Activated T-helper 1 cell treated with anti-CD3 and anti-CD28 coated beads, Interleukin-12 subunit alpha, Interleukin-12 subunit beta, Interleukin-2, Interleukin-4 antibody, amounts not matched to agents 30 ng/mL and 10 ng/mL and 1 ng/mL, durations not matched to agents 14 hours and 24 hours and 36 hours (primary cell): ENCODE data around the gene CEP250. TPM values are rescaled to one million over a fixed set of nuclear protein-coding genes. Genes with fewer than 3 reads are reported as not detected.
"Not testable (repeated sequence)": the region's sequence is repeated elsewhere in the genome, so short reads cannot be mapped to it uniquely, and the experiment has no call there.

Source experiments
- DNase-seq: peaks from one replicate; pipeline ENCODE4 v3.0.0; 2021; ENCODE audit warnings: low spot score
- H3K27ac Mint-ChIP-seq: one replicate; pipeline ENCODE4 v1.8.0; 2021; ENCODE audit warnings: mild to moderate bottlenecking, mixed read lengths
- H3K27me3 Mint-ChIP-seq: one replicate; pipeline ENCODE4 v1.8.0; 2022; ENCODE audit warnings: mild to moderate bottlenecking, moderate library complexity, mixed read lengths; ENCODE audit not compliant: insufficient read depth
- H3K36me3 Mint-ChIP-seq: one replicate; pipeline ENCODE4 v1.8.0; 2021; ENCODE audit warnings: low read depth, mixed read lengths
- H3K4me1 Mint-ChIP-seq: one replicate; pipeline ENCODE4 v1.8.0; 2021; ENCODE audit warnings: low read depth, mixed read lengths
- H3K4me3 Mint-ChIP-seq: one replicate; pipeline ENCODE4 v1.8.0; 2021; ENCODE audit warnings: mild to moderate bottlenecking, moderate library complexity, mixed read lengths
- H3K9me3 Mint-ChIP-seq: one replicate; pipeline ENCODE4 v1.8.0; 2021; ENCODE audit warnings: mixed read lengths
- intact Hi-C: fragments of 100-400 bp; cut with micrococcal nuclease; formaldehyde crosslinking; loops from one replicate; pipeline ENCODE4 v1.15.1; 2024
- total RNA-seq: library from RNA; stranded (reverse); gene quantifications from 2 replicates; pipeline ENCODE4 v1.2.3, GENCODE V29; 2022

The CEP250 gene
- total RNA-seq, 1 donor from 2014 or later, result 45.6 TPM

- Mint-ChIP-seq H3K27me3 (no peaks in the 10 kb centered on the region), H3K4me1 (peaks cover 18% of the 10 kb centered on the region), H3K4me3 (no peak overlapping the region), H3K9me3 (no peaks in the 10 kb centered on the region), H3K27ac (peak overlapping the region; percentile 68), H3K36me3 (peaks cover 61% of the 10 kb centered on the region)
- intact Hi-C loops, result no loop called here
- no peak for DNase-seq
Observed at GRCh38 chr20:35506179-35506578, 50.8 kb downstream of the CEP250 start.

GRCh38 chr20:35506872-35507638 is 51.7 kb downstream of the CEP250 start:
- H3K4me3 Mint-ChIP-seq, result no peak overlapping the region
- no peak for DNase-seq
- H3K9me3 Mint-ChIP-seq, result no peaks in the 10 kb centered on the region
- peaks cover 18% of the 10 kb centered on the region for H3K4me1 Mint-ChIP-seq
- peak overlapping the region; percentile 19 for H3K27ac Mint-ChIP-seq
- H3K36me3 Mint-ChIP-seq, result peaks cover 59% of the 10 kb centered on the region
- H3K27me3 Mint-ChIP-seq, result no peaks in the 10 kb centered on the region
- intact Hi-C loops, result no loop called here

DNA sequence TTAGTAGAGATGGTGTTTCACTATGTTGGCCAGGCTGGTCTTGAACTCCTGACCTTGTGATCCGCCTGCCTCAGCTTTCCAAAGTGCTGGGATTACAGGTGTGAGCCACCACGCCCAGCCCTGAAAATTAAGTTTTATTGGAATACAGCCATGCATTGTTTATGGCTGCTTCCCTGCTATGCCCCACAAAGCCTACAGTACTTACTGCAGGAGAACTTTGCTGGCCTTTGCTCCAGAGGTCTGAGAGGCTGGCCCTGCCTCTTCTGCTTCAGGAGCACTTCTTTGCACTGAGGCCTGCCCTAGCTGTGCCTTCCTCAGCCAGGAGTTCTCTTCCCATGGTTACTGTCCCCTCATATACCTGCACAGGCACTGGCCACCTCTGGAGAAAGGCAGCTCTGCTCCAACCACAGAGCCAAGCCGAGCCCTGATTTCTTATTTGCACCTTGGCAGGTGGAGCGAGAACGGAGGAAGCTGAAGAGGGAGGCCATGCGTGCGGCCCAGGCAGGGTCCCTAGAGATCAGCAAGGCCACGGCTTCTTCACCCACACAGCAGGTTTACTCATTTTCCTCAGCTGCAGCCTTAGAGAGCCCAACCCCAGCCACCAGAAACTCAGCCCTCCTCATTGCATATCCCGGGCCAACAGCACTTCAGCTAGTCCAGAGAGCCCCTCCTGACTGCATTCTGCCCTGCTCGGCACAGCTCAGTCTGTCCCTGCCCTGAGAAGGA is 53.3 kb downstream of the CEP250 start:
- H3K9me3 Mint-ChIP-seq, result no peaks in the 10 kb centered on the region
- peaks cover 48% of the 10 kb centered on the region for H3K36me3 Mint-ChIP-seq
- no peak overlapping the region for H3K27ac Mint-ChIP-seq
- no peak overlapping the region for H3K4me3 Mint-ChIP-seq
- no peak for DNase-seq
- peaks cover 18% of the 10 kb centered on the region for H3K4me1 Mint-ChIP-seq
- intact Hi-C loops, result no loop called here
- no peaks in the 10 kb centered on the region for H3K27me3 Mint-ChIP-seq

- Mint-ChIP-seq H3K4me1 (peaks cover 10% of the 10 kb centered on the region), H3K27me3 (no peaks in the 10 kb centered on the region), H3K9me3 (no peaks in the 10 kb centered on the region), H3K36me3 (peaks cover 34% of the 10 kb centered on the region), H3K4me3 (no peak overlapping the region), H3K27ac (no peak overlapping the region)
- no peak for DNase-seq
- intact Hi-C loops, result no loop called here
Observed at GRCh38 chr20:35510951-35511735, 55.7 kb downstream of the CEP250 start.

DNA sequence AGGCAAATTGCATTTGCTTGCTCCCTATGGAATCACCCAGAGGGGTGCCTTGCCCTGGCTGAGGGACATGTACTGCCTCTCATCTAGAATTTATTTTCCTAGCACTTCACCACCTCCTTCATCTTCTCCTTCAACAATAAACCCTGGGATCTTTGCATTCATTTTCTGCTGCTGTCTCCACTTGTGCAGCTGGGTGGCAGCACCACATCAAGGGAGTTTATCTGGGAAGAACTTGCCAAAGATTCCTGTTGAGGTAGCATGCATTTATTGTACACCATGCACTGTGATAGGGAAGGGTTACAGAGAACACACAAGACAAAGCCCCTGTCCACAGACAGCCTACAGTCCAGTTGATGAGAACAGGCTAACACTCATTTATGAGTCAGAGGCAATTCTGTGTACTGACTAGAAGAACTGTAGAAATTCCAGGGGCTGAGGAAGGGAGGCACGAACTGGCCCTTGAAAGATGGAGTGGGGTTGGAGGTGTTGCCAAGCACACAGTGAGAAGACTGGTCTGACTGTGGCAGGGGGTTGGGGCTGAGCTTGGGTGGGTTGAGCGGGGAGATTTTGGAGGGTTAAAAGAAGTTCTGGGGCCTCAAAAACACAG is 56.5 kb downstream of the CEP250 start:
- Mint-ChIP-seq H3K36me3 (peaks cover 34% of the 10 kb centered on the region), H3K27ac (no peak overlapping the region), H3K9me3 (no peaks in the 10 kb centered on the region), H3K4me1 (peaks cover 4% of the 10 kb centered on the region), H3K27me3 (no peaks in the 10 kb centered on the region), H3K4me3 (no peak overlapping the region)
- intact Hi-C loops, result no loop called here
- no peak for DNase-seq

DNA sequence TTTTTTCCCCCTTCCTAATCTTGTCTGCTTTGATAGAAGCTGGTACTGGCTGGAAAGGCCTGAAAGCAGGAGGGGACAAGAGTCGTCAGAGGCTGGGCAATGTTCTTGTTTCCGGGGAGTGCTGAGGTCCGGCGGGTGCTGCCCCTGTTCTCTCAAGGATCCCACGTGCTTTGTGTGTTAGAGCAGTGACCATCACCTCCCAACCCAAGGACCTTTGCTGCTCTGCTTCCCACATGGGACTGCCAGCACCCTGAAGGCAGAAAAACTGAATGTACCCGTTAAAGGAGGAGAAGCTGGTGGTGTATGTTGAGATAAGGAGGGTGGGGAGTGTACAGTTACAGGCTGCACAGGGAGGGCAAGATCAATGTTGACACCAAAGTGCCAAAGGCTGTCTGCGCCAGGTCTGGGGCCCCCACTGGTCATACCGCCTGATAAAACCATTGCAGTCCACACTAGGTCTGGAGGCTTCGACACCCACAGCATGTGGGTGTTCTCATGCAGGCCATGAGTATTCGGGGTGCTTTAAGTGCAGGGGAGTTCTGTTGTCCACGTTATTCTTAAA is 59.1 kb downstream of the CEP250 start:
- Mint-ChIP-seq H3K27ac (no peak overlapping the region), H3K36me3 (peaks cover 18% of the 10 kb centered on the region), H3K4me1 (no peaks in the 10 kb centered on the region), H3K9me3 (no peaks in the 10 kb centered on the region), H3K27me3 (no peaks in the 10 kb centered on the region), H3K4me3 (no peak overlapping the region)
- no peak for DNase-seq
- intact Hi-C loops, result no loop called here

DNA sequence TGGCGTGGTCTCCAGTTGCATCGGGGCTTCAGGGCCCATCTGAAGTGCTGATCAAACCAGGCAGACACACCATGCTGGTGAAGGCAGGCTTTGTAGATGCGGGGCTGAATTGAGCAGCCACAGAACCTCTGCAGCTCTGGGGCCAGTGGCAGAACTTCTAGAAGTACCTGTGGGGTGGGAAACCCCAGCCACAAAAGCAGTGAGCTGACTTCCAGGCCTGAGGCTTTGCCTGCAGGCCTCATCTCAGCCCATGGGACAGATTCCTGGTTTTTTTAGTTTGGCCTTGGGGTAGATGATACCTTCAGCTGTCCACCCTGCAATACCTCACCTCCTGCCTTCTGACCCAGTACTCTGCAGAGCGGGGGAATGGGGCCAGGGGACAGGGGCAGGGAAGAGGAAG is 59.9 kb downstream of the CEP250 start:
- H3K36me3 Mint-ChIP-seq, result peaks cover 12% of the 10 kb centered on the region
- no peaks in the 10 kb centered on the region for H3K27me3 Mint-ChIP-seq
- no peak for DNase-seq
- no peaks in the 10 kb centered on the region for H3K9me3 Mint-ChIP-seq
- intact Hi-C loops, result no loop called here
- no peak overlapping the region for H3K27ac Mint-ChIP-seq
- H3K4me1 Mint-ChIP-seq, result no peaks in the 10 kb centered on the region
- no peak overlapping the region for H3K4me3 Mint-ChIP-seq

GRCh38 chr20:35515949-35516645 is 60.7 kb downstream of the CEP250 start:
- no peak overlapping the region for H3K4me3 Mint-ChIP-seq
- H3K27me3 Mint-ChIP-seq, result no peaks in the 10 kb centered on the region
- H3K9me3 Mint-ChIP-seq, result no peaks in the 10 kb centered on the region
- no peak overlapping the region for H3K27ac Mint-ChIP-seq
- intact Hi-C loops, result no loop called here
- no peak for DNase-seq
- no peaks in the 10 kb centered on the region for H3K4me1 Mint-ChIP-seq
- H3K36me3 Mint-ChIP-seq, result peaks cover 12% of the 10 kb centered on the region

DNA sequence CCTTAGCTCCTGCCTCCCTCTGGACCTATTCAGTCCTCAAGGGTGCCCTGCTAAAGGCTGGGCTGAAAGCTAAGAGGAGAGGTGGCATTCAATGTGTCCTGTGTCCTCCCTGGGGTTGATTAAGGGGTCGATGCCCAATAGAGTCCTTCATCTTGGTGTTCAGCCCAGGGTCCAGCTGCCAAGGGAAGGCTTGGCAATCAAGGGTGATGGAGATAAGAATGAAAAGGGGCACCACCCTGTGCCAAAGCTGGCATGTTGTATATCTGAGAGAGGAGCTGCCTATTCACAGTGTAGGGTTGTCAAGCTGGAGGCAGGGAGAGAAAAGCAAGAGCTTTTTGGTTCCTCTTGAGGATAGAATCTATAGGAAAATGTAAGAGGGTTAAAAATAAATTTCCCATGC is 61.7 kb downstream of the CEP250 start:
- Mint-ChIP-seq H3K9me3 (no peaks in the 10 kb centered on the region), H3K27me3 (no peaks in the 10 kb centered on the region), H3K4me1 (no peaks in the 10 kb centered on the region), H3K27ac (no peak overlapping the region), H3K36me3 (peaks cover 8% of the 10 kb centered on the region), H3K4me3 (no peak overlapping the region)
- intact Hi-C loops, result no loop called here
- no peak for DNase-seq

DNA sequence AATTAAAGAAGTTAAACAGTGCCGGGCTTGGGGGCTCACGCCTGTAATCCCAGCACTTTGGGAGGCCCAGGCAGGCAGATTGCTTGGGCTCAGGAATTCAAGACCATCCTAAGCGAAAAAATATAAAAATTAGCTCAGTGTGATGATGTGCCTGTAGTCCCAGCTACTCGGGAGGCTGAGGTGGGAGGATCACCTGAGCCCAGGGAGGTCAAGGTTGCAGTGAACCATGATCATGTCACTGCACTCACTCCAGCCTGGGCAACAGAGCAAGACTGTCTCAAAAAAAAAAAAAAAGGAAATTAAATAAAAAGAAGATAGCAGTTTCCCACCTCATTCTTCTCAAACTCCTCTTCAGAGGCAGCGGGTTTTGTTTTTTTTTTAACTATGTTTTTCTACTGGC is 62.4 kb downstream of the CEP250 start:
- H3K36me3 Mint-ChIP-seq, H3K9me3 Mint-ChIP-seq, intact Hi-C loops, H3K27ac Mint-ChIP-seq, DNase-seq, H3K4me3 Mint-ChIP-seq, H3K27me3 Mint-ChIP-seq, H3K4me1 Mint-ChIP-seq: not testable (repeated sequence)

GRCh38 chr20:35518955-35519354 is 63.6 kb downstream of the CEP250 start:
- DNase-seq, result no peak
- intact Hi-C loops, result no loop called here
- H3K36me3 Mint-ChIP-seq, result peaks cover 1% of the 10 kb centered on the region
- no peak overlapping the region for H3K27ac Mint-ChIP-seq
- H3K27me3 Mint-ChIP-seq, result no peaks in the 10 kb centered on the region
- no peaks in the 10 kb centered on the region for H3K4me1 Mint-ChIP-seq
- H3K9me3 Mint-ChIP-seq, result no peaks in the 10 kb centered on the region
- no peak overlapping the region for H3K4me3 Mint-ChIP-seq

- Mint-ChIP-seq H3K4me3 (no peak overlapping the region), H3K9me3 (no peaks in the 10 kb centered on the region), H3K36me3 (no peaks in the 10 kb centered on the region), H3K27me3 (peaks cover 3% of the 10 kb centered on the region), H3K27ac (no peak overlapping the region), H3K4me1 (no peaks in the 10 kb centered on the region)
- peak; percentile 14 for DNase-seq
- intact Hi-C loops, result loop anchor here (5.0 kb wide), 1 partner anchor 61 kb away; no protein-coding TSS in a partner anchor
Observed at GRCh38 chr20:35523298-35523888, 68.0 kb downstream of the CEP250 start.
